GM18499 (cell line): ENCODE data around the gene SVIP.

Experiments used
- ATAC-seq: cut with Tn5 transposase; IDR thresholded peaks from one replicate; pipeline ENCODE4 v1.9.1; 2021; ENCODE audit warnings: moderate number of reproducible peaks; ENCODE audit not compliant: insufficient read depth, unreplicated experiment

The SVIP gene

GRCh38 chr11:22797047-22797446 is 32.6 kb downstream of the SVIP start:
- no peak for ATAC-seq

GRCh38 chr11:22795914-22796313 is 33.7 kb downstream of the SVIP start:
- ATAC-seq: no peak

- no peak for ATAC-seq
Measured at GRCh38 chr11:22792497-22792896, 37.1 kb downstream of the SVIP start.

- no peak for ATAC-seq
Measured at GRCh38 chr11:22787551-22788162, 41.9 kb downstream of the SVIP start.

GRCh38 chr11:22787055-22787454 is 42.5 kb downstream of the SVIP start:
- no peak for ATAC-seq

- peak; percentile 96 for ATAC-seq
Measured at GRCh38 chr11:22786475-22786874, 43.1 kb downstream of the SVIP start.

- ATAC-seq: no peak
Measured at GRCh38 chr11:22785251-22785650, 44.4 kb downstream of the SVIP start.

GRCh38 chr11:22780952-22781593 is 48.5 kb downstream of the SVIP start:
- ATAC-seq: peak; percentile 76

- no peak for ATAC-seq
Measured at GRCh38 chr11:22779850-22780249, 49.8 kb downstream of the SVIP start.

GRCh38 chr11:22778642-22779041 is 51.0 kb downstream of the SVIP start:
- ATAC-seq: no peak

- ATAC-seq: no peak
Measured at GRCh38 chr11:22775248-22775647, 54.4 kb downstream of the SVIP start.

GRCh38 chr11:22774716-22775115 is 54.9 kb downstream of the SVIP start:
- ATAC-seq: peak; percentile 77

- ATAC-seq: no peak
Measured at GRCh38 chr11:22769081-22769480, 60.5 kb downstream of the SVIP start.
